ENCODE results near the gene ING3. TPM values are rescaled to one million over a fixed set of nuclear protein-coding genes. Genes with fewer than 3 reads are reported as not detected.
A peak's percentile ranks its signal among the peaks of the same experiment; 100 is the strongest.

The ING3 gene
- total and polyA plus RNA-seq, 2 of the 13 experiments (the other 11 are each of a cell fraction or from before 2014, with no cell fraction given): 6.9 to 12.8 TPM

- CTCF ChIA-PET (ENCODE audit: low intra/inter-chr PET ratio, low total read pairs): no interaction called here
- no peak overlapping the region for H3K27ac ChIP-seq (ENCODE audit: extremely low read length, insufficient read depth, low read length)
- FAIRE-seq: no peak
Measured at GRCh38 chr7:121024611-121025010, 74.0 kb downstream of the ING3 start.

DNA sequence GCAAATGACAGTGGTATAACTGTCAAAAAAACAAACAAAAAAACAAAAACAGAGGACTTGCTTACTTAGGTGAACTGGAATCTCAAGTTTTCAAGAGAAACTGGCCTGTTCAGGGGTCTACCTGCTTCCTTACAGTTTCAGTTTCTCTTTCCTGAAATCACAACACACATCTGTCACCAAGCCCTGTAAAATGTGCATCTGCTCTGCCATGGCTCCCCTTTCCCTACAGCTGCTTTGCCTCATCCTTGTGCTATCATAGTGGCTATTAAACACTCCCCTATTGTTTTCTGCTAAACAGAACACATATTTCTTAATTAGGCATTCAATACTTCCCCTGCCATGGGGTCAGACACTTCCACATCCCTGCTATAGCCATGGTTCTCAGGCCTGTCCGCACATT, 75.6 kb downstream of the ING3 start:
- DNase-seq (ENCODE audit: low spot score) (no peak), FAIRE-seq (no peak), ATAC-seq (no peak)
- no peak for TF ChIP-seq PAWR (CRISPR knock-in tag; IDR thresholded peaks at IDR 0.05; ENCODE audit: borderline replicate concordance)
- TF ChIP-seq ZNF431 (CRISPR knock-in tag; IDR thresholded peaks at IDR 0.05; ENCODE audit: borderline replicate concordance, low read depth): peak; percentile 53; the same call in 1 of the 2 replicates
- CTCF ChIA-PET (ENCODE audit: low intra/inter-chr PET ratio, low total read pairs): no interaction called here
- Histone ChIP-seq H3K4me3 (replicated peaks in 1 of 3; ENCODE audit: insufficient read depth in 1 of 3, low read depth in 2 of 3, low read length in 3 of 3) (no peak overlapping the region), H3K79me2 (ENCODE audit: insufficient read depth, low read length) (no peaks in the 10 kb centered on the region), H3K4me1 (ENCODE audit: insufficient read depth, low read length) (peaks cover 45% of the 10 kb centered on the region), H3K36me3 (replicated peaks in 1 of 2; ENCODE audit: control insufficient read depth in 1 of 2, insufficient read depth in 2 of 2, low read length in 2 of 2) (no peaks in the 10 kb centered on the region), H2AFZ (ENCODE audit: low read length) (no peak overlapping the region), H3K27ac (ENCODE audit: extremely low read length, insufficient read depth, low read length) (no peak overlapping the region), H3K27me3 (ENCODE audit: control insufficient read depth in 1 of 2, insufficient read depth in 2 of 2, low read length in 2 of 2) (no peaks in the 10 kb centered on the region), H3K9me3 (ENCODE audit: low read length) (no peaks in the 10 kb centered on the region), H3K9ac (ENCODE audit: insufficient read depth, low read depth, low read length) (no peak overlapping the region), H3K4me2 (ENCODE audit: low read depth, low read length) (peak overlapping the region; percentile 23; the same call in 1 of the 2 replicates), H4K20me1 (ENCODE audit: insufficient read depth, low read length) (no peaks in the 10 kb centered on the region)
- no TSS peak for BruUV-seq (replicated peaks)
- POLR2A ChIA-PET: no interaction called here
- 96% methylated on average over 1 of the region's 1 CpG for WGBS (ENCODE audit: low lambda C conversion rate)
- intact Hi-C loops (cut with micrococcal nuclease; ENCODE audit: unreplicated experiment): no loop called here
- in situ Hi-C loops (cut with HindIII; ENCODE audit: extremely low pct_ligation_motif_present, low pct_unique_long_range_greater_than_20kb): no loop called here

More at GRCh38 chr7:121024611-121025010, 74.0 kb downstream of the ING3 start:
- ATAC-seq (no peak), DNase-seq (ENCODE audit: low spot score) (no peak)
- WGBS (ENCODE audit: low lambda C conversion rate): 23% methylated on average over 5 of the region's 5 CpGs
- POLR2A ChIA-PET: no interaction called here
- Histone ChIP-seq H3K36me3 (replicated peaks in 1 of 2; ENCODE audit: control insufficient read depth in 1 of 2, insufficient read depth in 2 of 2, low read length in 2 of 2) (no peaks in the 10 kb centered on the region), H3K79me2 (ENCODE audit: insufficient read depth, low read length) (no peaks in the 10 kb centered on the region), H2AFZ (ENCODE audit: low read length) (no peak overlapping the region), H3K9ac (ENCODE audit: insufficient read depth, low read depth, low read length) (no peak overlapping the region), H4K20me1 (ENCODE audit: insufficient read depth, low read length) (no peaks in the 10 kb centered on the region), H3K4me1 (ENCODE audit: insufficient read depth, low read length) (peaks cover 45% of the 10 kb centered on the region), H3K9me3 (ENCODE audit: low read length) (no peaks in the 10 kb centered on the region), H3K4me3 (replicated peaks in 1 of 3; ENCODE audit: insufficient read depth in 1 of 3, low read depth in 2 of 3, low read length in 3 of 3) (no peak overlapping the region), H3K27me3 (ENCODE audit: control insufficient read depth in 1 of 2, insufficient read depth in 2 of 2, low read length in 2 of 2) (no peaks in the 10 kb centered on the region), H3K4me2 (ENCODE audit: low read depth, low read length) (no peak overlapping the region)
- TF ChIP-seq RXRB (CRISPR knock-in tag; IDR thresholded peaks at IDR 0.05; ENCODE audit: borderline replicate concordance) (no peak), PHB2 (IDR thresholded peaks at IDR 0.05; ENCODE audit: partially characterized antibody) (no peak), POLR2AphosphoS2 (IDR thresholded peaks at IDR 0.05; ENCODE audit: low read depth, low read length) (no peak), ZNF484 (CRISPR knock-in tag; IDR thresholded peaks at IDR 0.05; ENCODE audit: borderline replicate concordance, low read depth) (no peak), ZC3H13 (CRISPR knock-in tag; IDR thresholded peaks at IDR 0.05) (no peak), ZNF615 (CRISPR knock-in tag; IDR thresholded peaks at IDR 0.05; ENCODE audit: borderline replicate concordance) (no peak)
- BruUV-seq (replicated peaks): no TSS peak
- in situ Hi-C loops (cut with HindIII; ENCODE audit: extremely low pct_ligation_motif_present, low pct_unique_long_range_greater_than_20kb): no loop called here
- intact Hi-C loops (cut with micrococcal nuclease; ENCODE audit: unreplicated experiment): no loop called here
